PC-3 (cell line): Measurements from ENCODE around the gene TBC1D30. TPM values are rescaled to one million over a fixed set of nuclear protein-coding genes. Genes with fewer than 3 reads are reported as not detected.

ENCODE experiments used
- ATAC-seq: fragments of 200-7000 bp; cut with Tn5 transposase; 2 replicates; pipeline ENCODE4 v1.9.1; 2020; ENCODE audit warnings: mild to moderate bottlenecking, moderate library complexity
- BruUV-seq: library from RNA; stranded (reverse); fragments of 400-500 nt; replicated peaks from 2 replicates; lab custom pipeline; 2021; lab: Mats Ljungman, UMichigan
- CTCF ChIA-PET: fragments of 300-600 bp; sonication (Branson Sonifier 250); formaldehyde crosslinking; loops from one replicate; lab custom pipeline; 2022; ENCODE audit warnings: antibody characterized with exemption; lab: Charles Lee
- POLR2A ChIA-PET: fragments of 300-600 bp; sonication (Branson Sonifier 250); formaldehyde crosslinking; loops from one replicate; lab custom pipeline; 2022; ENCODE audit warnings: antibody characterized with exemption; ENCODE audit not compliant: unreplicated experiment; lab: Charles Lee
- DNase-seq: peaks from one replicate; pipeline ENCODE4 v3.0.0-alpha.2; 2015
- H2AFZ ChIP-seq: fragments of 300-600 bp; sonication (generic); 2 replicates; pipeline ENCODE4 v1.6.0; 2016; ENCODE audit warnings: antibody characterized with exemption, low read length
- H3F3A ChIP-seq: fragments of 300-600 bp; sonication (generic); one replicate; pipeline ENCODE4 v1.6.0; 2017; ENCODE audit warnings: antibody characterized with exemption, low read length, control low read depth, mild to moderate bottlenecking; ENCODE audit not compliant: unreplicated experiment
- H3K27ac ChIP-seq: fragments of 300-600 bp; sonication (generic); 2 replicates; pipeline ENCODE4 v1.5.1; 2016; ENCODE audit warnings: mild to moderate bottlenecking, low read length
- H3K27me3 ChIP-seq: fragments of 300-600 bp; sonication (generic); 2 replicates; pipeline ENCODE4 v1.6.1; 2016; ENCODE audit warnings: low read length, mixed read lengths
- H3K36me3 ChIP-seq: fragments of 300-600 bp; sonication (generic); 2 replicates; pipeline ENCODE4 v1.6.1; 2016; ENCODE audit warnings: low read depth, mixed run types, low read length, mixed read lengths
- H3K4me1 ChIP-seq: fragments of 300-600 bp; sonication (generic); 2 replicates; pipeline ENCODE4 v1.5.1; 2016; ENCODE audit warnings: low read length; ENCODE audit not compliant: insufficient read depth
- H3K4me2 ChIP-seq: fragments of 300-600 bp; sonication (generic); 2 replicates; pipeline ENCODE4 v1.6.0; 2016; ENCODE audit warnings: low read length
- H3K4me3 ChIP-seq: fragments of 300-600 bp; sonication (generic); 2 replicates; pipeline ENCODE4 v1.5.1; 2016; ENCODE audit warnings: mild to moderate bottlenecking, low read length, mixed read lengths
- H3K79me2 ChIP-seq: fragments of 300-600 bp; sonication (generic); 2 replicates; pipeline ENCODE4 v1.6.1; 2017; ENCODE audit warnings: low read length, mixed read lengths
- H3K9ac ChIP-seq: fragments of 300-600 bp; sonication (generic); 2 replicates; pipeline ENCODE4 v1.6.0; 2016; ENCODE audit warnings: mild to moderate bottlenecking, low read length
- H3K9me2 ChIP-seq: fragments of 300-600 bp; sonication (generic); replicated peaks from 2 replicates; pipeline ENCODE4 v1.6.1; 2016; ENCODE audit warnings: mixed run types, low read length, mixed read lengths
- H3K9me3 ChIP-seq: fragments of 300-600 bp; sonication (generic); 2 replicates; pipeline ENCODE4 v1.6.1; 2016; ENCODE audit warnings: low read length, mixed read lengths
- H4K20me1 ChIP-seq: fragments of 300-600 bp; sonication (generic); 2 replicates; pipeline ENCODE4 v1.6.1; 2016; ENCODE audit warnings: low read length, mixed read lengths
- CTCF ChIP-seq: fragments of 300-600 bp; sonication (generic); conservative IDR thresholded peaks from 2 replicates; pipeline ENCODE4 v1.5.1; 2017; ENCODE audit warnings: antibody characterized with exemption, low read depth, mild to moderate bottlenecking, low read length
- EZH2 ChIP-seq: fragments of 300-600 bp; sonication (generic); IDR thresholded peaks from one replicate; pipeline ENCODE4 v1.6.1; 2017; ENCODE audit warnings: antibody characterized with exemption, mild to moderate bottlenecking, low read length; ENCODE audit not compliant: unreplicated experiment
- EZH2phosphoT487 ChIP-seq: fragments of 300-600 bp; sonication (generic); IDR thresholded peaks from 2 replicates; pipeline ENCODE4 v1.6.1; 2018; ENCODE audit warnings: mild to moderate bottlenecking, antibody characterized with exemption, low read length, borderline replicate concordance
- intact Hi-C: fragments of 100-400 bp; cut with micrococcal nuclease; formaldehyde crosslinking; loops from 2 replicates; pipeline ENCODE4 v1.9.0; 2023
- total RNA-seq: library from RNA; depleted of rRNA; stranded (reverse); fragments of >200 nt; gene quantifications from 2 replicates; pipeline ENCODE4 v1.2.3, GENCODE V29; 2014

The TBC1D30 gene
- total RNA-seq, 1 experiment from 2014 or later: 16.8 TPM

- Histone ChIP-seq H3K4me1 (peaks cover 36% of the 10 kb centered on the region), H3K27ac (peak overlapping the region; percentile 74), H3K36me3 (no peaks in the 10 kb centered on the region), H3K4me2 (peak overlapping the region; percentile 67), H3K27me3 (no peaks in the 10 kb centered on the region), H3K79me2 (no peaks in the 10 kb centered on the region), H3K9ac (no peak overlapping the region), H4K20me1 (no peaks in the 10 kb centered on the region), H3F3A (peaks cover 9% of the 10 kb centered on the region), H3K9me3 (no peaks in the 10 kb centered on the region), H3K4me3 (peak overlapping the region; percentile 27; the same call in 1 of the 2 replicates), H2AFZ (0 out of 2 replicates have a peak overlapping the region, but pooled peaks have one; percentile 12), H3K9me2 (no peaks in the 10 kb centered on the region)
- BruUV-seq: no TSS peak
- TF ChIP-seq EZH2phosphoT487 (no peak), EZH2 (no peak), CTCF (no peak)
- DNase-seq: peak; percentile 47
- intact Hi-C loops: loop anchor here (2.0 kb wide), 1 partner anchor 103 kb away; no protein-coding TSS in a partner anchor
- ATAC-seq: no peak; the same call in 1 of the 2 replicates
- POLR2A ChIA-PET: interaction anchor here (0.7 kb wide), 1 partner anchor 408 kb away, joined by 5 read pairs; no protein-coding TSS in a partner anchor
- CTCF ChIA-PET: interaction anchor here (2.9 kb wide), 1 partner anchor 94 kb away, joined by 9 read pairs; no protein-coding TSS in a partner anchor
These were observed 71.1 kb downstream of the TBC1D30 start for GRCh38 chr12:64895526-64895925.

- no peak overlapping the region for H2AFZ ChIP-seq
- H3K9ac ChIP-seq: no peak overlapping the region
- intact Hi-C loops: no loop called here
- H3K4me1 ChIP-seq: peaks cover 33% of the 10 kb centered on the region
- H3K4me2 ChIP-seq: no peak overlapping the region
- no peaks in the 10 kb centered on the region for H3K9me2 ChIP-seq
- H3K27ac ChIP-seq: no peak overlapping the region
- no peaks in the 10 kb centered on the region for H3K27me3 ChIP-seq
- ChIA-PET CTCF (interaction anchor here (0.6 kb wide), 1 partner anchor 45 kb away, joined by 3 read pairs; no protein-coding TSS in a partner anchor), POLR2A (no interaction called here)
- no TSS peak for BruUV-seq
- no peaks in the 10 kb centered on the region for H4K20me1 ChIP-seq
- DNase-seq (peak; percentile 88), ATAC-seq (peak; percentile 56; the same call in 1 of the 2 replicates)
- peaks cover 4% of the 10 kb centered on the region for H3F3A ChIP-seq
- TF ChIP-seq EZH2phosphoT487 (no peak), EZH2 (no peak), CTCF (no peak)
- no peak overlapping the region for H3K4me3 ChIP-seq
- no peaks in the 10 kb centered on the region for H3K9me3 ChIP-seq
- no peaks in the 10 kb centered on the region for H3K36me3 ChIP-seq
- no peaks in the 10 kb centered on the region for H3K79me2 ChIP-seq
These were observed 76.1 kb downstream of the TBC1D30 start for GRCh38 chr12:64900540-64900939.

DNA sequence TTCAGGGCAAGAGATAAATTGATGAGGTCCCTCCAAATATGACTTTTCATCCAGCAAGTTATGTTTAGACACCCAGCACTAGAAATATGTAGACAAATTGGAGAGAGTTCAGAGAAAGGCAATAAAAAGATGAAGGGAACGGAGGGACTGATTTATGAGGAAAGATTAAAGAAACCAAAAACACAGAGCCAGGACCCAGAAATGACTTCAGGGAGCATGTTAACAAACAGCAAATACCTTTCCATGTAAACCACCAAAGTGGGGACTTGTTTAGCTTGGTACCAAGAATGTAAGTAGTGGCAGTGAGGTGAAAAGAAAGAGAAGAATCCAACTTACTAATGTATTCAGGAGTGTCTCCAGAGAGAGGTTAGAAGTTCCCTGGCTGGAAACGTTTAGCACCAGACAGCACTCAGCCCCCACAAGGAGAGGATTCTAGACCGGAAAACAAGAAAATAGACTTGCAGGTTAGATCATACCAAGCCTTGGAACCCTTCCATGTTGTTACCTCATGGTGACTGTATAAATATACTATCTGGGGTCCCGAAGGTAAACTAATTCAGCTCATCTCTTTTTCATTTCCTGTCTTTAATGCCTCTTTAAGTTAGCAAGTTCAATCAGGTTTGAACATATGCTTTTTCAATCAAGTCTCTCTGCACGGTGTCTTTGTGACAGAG, 79.2 kb downstream of the TBC1D30 start:
- peaks cover 25% of the 10 kb centered on the region for H3K4me1 ChIP-seq
- peaks cover 4% of the 10 kb centered on the region for H3F3A ChIP-seq
- H3K4me3 ChIP-seq: no peak overlapping the region
- peak overlapping the region; percentile 16; the same call in 1 of the 2 replicates for H3K27ac ChIP-seq
- no peaks in the 10 kb centered on the region for H3K9me3 ChIP-seq
- peak overlapping the region; percentile 54; the same call in 1 of the 2 replicates for H2AFZ ChIP-seq
- ATAC-seq (peak; percentile 56), DNase-seq (peak; percentile 83)
- H3K27me3 ChIP-seq: no peaks in the 10 kb centered on the region
- no peaks in the 10 kb centered on the region for H3K9me2 ChIP-seq
- no peaks in the 10 kb centered on the region for H3K36me3 ChIP-seq
- TF ChIP-seq CTCF (no peak), EZH2phosphoT487 (no peak), EZH2 (no peak)
- BruUV-seq: no TSS peak
- POLR2A ChIA-PET: no interaction called here
- H3K9ac ChIP-seq: no peak overlapping the region
- intact Hi-C loops: no loop called here
- no peaks in the 10 kb centered on the region for H3K79me2 ChIP-seq
- H4K20me1 ChIP-seq: no peaks in the 10 kb centered on the region
- CTCF ChIA-PET: no interaction called here
- peak overlapping the region; percentile 54 for H3K4me2 ChIP-seq
